ENCODE measurements around the gene BSN. TPM values are rescaled to one million over a fixed set of nuclear protein-coding genes. Genes with fewer than 3 reads are reported as not detected.

The BSN gene
- total RNA-seq, 4 donors from 2014 or later = 0.11 to 0.19 (median 0.16) TPM

DNA sequence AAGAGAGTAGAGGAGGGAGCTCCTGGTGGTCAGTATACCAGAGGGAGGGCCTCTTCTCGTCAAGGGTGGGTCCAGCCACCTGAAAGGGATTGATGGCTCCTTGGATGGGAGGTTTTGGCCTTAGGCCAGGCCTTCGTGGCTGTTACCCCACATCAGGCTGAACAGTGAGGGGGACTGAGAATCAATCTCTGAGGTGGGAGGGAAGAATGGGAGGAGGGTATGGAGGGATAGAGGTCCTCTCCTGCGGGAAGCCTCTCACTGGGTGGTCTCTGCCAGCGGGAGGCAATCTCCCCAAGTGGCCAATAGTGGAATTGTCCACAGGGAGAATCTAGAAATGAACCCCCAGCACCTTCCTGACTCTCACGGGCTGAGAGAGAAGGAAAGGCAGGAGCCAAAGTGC lies 53.5 kb downstream of the BSN start:
- intact Hi-C loops (cut with DNase I) = no loop called here
- Histone ChIP-seq H3K36me3 (no peaks in the 10 kb centered on the region), H3K9me3 (peaks cover 0 to 6% (median 2%) of the 10 kb centered on the region in 3 donors), H3K27me3 (no peaks in the 10 kb centered on the region), H3K4me3 (no peak overlapping the region), H3K27ac (peak overlapping the region in 2 of 4 donors; percentile 41 to 57), H3K4me1 (peaks cover 0 to 19% (median 9%) of the 10 kb centered on the region in 3 donors)
- no peak for DNase-seq
- TF ChIP-seq POLR2A (IDR thresholded peaks at IDR 0.05) = no peak
- TF ChIP-seq, protein P1, sequence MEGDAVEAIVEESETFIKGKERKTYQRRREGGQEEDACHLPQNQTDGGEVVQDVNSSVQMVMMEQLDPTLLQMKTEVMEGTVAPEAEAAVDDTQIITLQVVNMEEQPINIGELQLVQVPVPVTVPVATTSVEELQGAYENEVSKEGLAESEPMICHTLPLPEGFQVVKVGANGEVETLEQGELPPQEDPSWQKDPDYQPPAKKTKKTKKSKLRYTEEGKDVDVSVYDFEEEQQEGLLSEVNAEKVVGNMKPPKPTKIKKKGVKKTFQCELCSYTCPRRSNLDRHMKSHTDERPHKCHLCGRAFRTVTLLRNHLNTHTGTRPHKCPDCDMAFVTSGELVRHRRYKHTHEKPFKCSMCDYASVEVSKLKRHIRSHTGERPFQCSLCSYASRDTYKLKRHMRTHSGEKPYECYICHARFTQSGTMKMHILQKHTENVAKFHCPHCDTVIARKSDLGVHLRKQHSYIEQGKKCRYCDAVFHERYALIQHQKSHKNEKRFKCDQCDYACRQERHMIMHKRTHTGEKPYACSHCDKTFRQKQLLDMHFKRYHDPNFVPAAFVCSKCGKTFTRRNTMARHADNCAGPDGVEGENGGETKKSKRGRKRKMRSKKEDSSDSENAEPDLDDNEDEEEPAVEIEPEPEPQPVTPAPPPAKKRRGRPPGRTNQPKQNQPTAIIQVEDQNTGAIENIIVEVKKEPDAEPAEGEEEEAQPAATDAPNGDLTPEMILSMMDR (IDR thresholded peaks at IDR 0.05) = no peak
- WGBS, 2 donors = 21 to 46% methylated on average over 5 of the region's 5 CpGs

- Histone ChIP-seq H3K4me1 (peaks cover 0 to 19% (median 9%) of the 10 kb centered on the region in 3 donors), H3K27ac (no peak overlapping the region), H3K27me3 (no peaks in the 10 kb centered on the region), H3K4me3 (no peak overlapping the region), H3K36me3 (no peaks in the 10 kb centered on the region), H3K9me3 (peaks cover 0 to 8% (median 2%) of the 10 kb centered on the region in 3 donors)
- intact Hi-C loops (cut with DNase I) = no loop called here
- TF ChIP-seq, protein P1 (IDR thresholded peaks at IDR 0.05) = no peak
- no peak for TF ChIP-seq POLR2A (IDR thresholded peaks at IDR 0.05)
- WGBS, 2 donors = 73 to 88% methylated on average over 3 to 4 of the region's 5 CpGs
- DNase-seq = no peak
Observed at GRCh38 chr3:49609314-49609713, 55.0 kb downstream of the BSN start.

GRCh38 chr3:49609815-49610214 lies 55.5 kb downstream of the BSN start:
- Histone ChIP-seq H3K27ac (no peak overlapping the region), H3K36me3 (no peaks in the 10 kb centered on the region), H3K27me3 (no peaks in the 10 kb centered on the region), H3K9me3 (peaks cover 0 to 8% (median 2%) of the 10 kb centered on the region in 3 donors), H3K4me1 (peaks cover 0 to 19% (median 9%) of the 10 kb centered on the region in 3 donors), H3K4me3 (no peak overlapping the region)
- no peak for DNase-seq
- TF ChIP-seq, protein P1 (IDR thresholded peaks at IDR 0.05) = no peak
- TF ChIP-seq POLR2A (IDR thresholded peaks at IDR 0.05) = no peak
- WGBS, 2 donors = 86 to 87% methylated on average over 5 to 6 of the region's 6 CpGs
- intact Hi-C loops (cut with DNase I) = no loop called here

- Histone ChIP-seq H3K27ac (no peak overlapping the region), H3K9me3 (peaks cover 0 to 8% (median 2%) of the 10 kb centered on the region in 3 donors), H3K4me1 (peaks cover 0 to 19% (median 9%) of the 10 kb centered on the region in 3 donors), H3K4me3 (no peak overlapping the region), H3K36me3 (no peaks in the 10 kb centered on the region), H3K27me3 (no peaks in the 10 kb centered on the region)
- DNase-seq = no peak
- TF ChIP-seq, protein P1 (IDR thresholded peaks at IDR 0.05) = no peak
- no peak for TF ChIP-seq POLR2A (IDR thresholded peaks at IDR 0.05)
- intact Hi-C loops (cut with DNase I) = no loop called here
Observed at GRCh38 chr3:49610666-49611280, 56.5 kb downstream of the BSN start.

DNA sequence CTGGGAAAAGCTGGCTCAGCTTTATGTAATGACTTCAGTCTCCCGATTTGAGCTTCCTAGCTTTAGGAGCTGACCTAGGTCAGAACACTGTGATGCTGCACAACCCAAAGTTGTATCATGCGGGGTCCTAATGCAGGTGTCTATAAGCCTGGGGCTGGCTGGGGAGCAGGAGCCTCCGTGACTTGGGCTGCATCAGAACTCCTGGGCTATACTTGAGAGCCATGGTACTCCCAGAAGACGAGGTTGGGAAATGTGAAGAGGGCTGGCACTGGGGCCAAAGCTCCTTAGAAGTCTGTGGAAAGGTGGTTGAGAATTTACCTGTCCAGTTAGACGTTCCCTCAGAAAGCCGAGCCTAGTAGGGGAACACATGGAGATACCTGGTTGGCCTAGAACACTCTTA lies 57.0 kb downstream of the BSN start:
- peaks cover 0 to 8% (median 2%) of the 10 kb centered on the region in 3 donors for H3K9me3 ChIP-seq
- H3K36me3 ChIP-seq = no peaks in the 10 kb centered on the region
- H3K27ac ChIP-seq = no peak overlapping the region
- intact Hi-C loops (cut with DNase I) = no loop called here
- DNase-seq = no peak
- TF ChIP-seq, protein P1 (IDR thresholded peaks at IDR 0.05) = no peak
- TF ChIP-seq POLR2A (IDR thresholded peaks at IDR 0.05) = no peak
- H3K4me3 ChIP-seq = no peak overlapping the region
- H3K27me3 ChIP-seq = no peaks in the 10 kb centered on the region
- H3K4me1 ChIP-seq = peaks cover 0 to 18% (median 9%) of the 10 kb centered on the region in 3 donors
- 77 to 80% methylated on average over 4 of the region's 6 CpGs for whole genome bisulfite sequencing, 2 donors
